ENCODE results near the gene SLC23A3. TPM values are rescaled to one million over a fixed set of nuclear protein-coding genes. Genes with fewer than 3 reads are reported as not detected.

The SLC23A3 gene
- total and polyA plus RNA-seq, 3 experiments from 2014 or later = 2.3 to 2.6 TPM; not detected in 1

DNA sequence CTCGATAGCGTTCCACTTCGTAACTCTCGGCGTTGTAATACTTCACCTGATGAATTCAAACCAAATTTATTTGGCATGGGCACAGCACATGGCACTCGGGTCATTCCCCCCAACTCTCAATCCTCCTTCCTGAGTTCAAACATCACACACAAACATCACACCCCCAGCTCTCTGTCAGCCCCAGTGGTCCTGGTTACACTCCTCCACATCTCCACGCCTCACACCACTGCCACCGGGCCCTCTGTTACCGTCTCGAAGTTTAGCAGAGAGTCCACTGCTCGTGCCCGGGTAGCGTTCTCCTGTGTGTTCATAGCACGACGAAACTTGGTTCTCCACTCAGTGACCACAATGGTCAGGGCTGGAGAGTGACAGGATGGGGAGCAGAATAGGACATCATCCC, 44.3 kb upstream of the SLC23A3 start:
- H3K27me3 Mint-ChIP-seq = peaks cover 0 to 2% of the 10 kb centered on the region in 2 donors
- peaks cover 21% of the 10 kb centered on the region for H3K4me1 ChIP-seq (ENCODE audit: insufficient read depth, low read length)
- H3K4me3 ChIP-seq (ENCODE audit: low read length) = no peak overlapping the region
- peaks cover 25 to 43% (median 33%) of the 10 kb centered on the region in 3 donors for H3K4me1 Mint-ChIP-seq
- ChIA-PET CTCF (interaction anchor here (1.0 to 9.0 kb wide), 5 partner anchors 9 to 81 kb away, joined by 3 to 68 read pairs (median 22); partner anchors contain the start of genes NHEJ1 and SLC23A3), POLR2A (no interaction called here)
- peak overlapping the region in 1 of 8 donors; percentile 80 for H3K27ac Mint-ChIP-seq
- DNase-seq = no peak
- H3K27me3 ChIP-seq (ENCODE audit: insufficient read depth, low read length, poor library complexity, severe bottlenecking) = no peaks in the 10 kb centered on the region
- H3K4me3 Mint-ChIP-seq = no peak overlapping the region
- peaks cover 0 to 10% (median 5%) of the 10 kb centered on the region in 3 donors for H3K36me3 Mint-ChIP-seq
- H3K36me3 ChIP-seq (ENCODE audit: insufficient read depth, low read length) = peaks cover 3% of the 10 kb centered on the region
- no peaks in the 10 kb centered on the region for H3K9me3 Mint-ChIP-seq
- no peaks in the 10 kb centered on the region for H3K9me3 ChIP-seq (ENCODE audit: low read length)
- H3K27ac ChIP-seq (ENCODE audit: low read depth, low read length) = no peak overlapping the region

DNA sequence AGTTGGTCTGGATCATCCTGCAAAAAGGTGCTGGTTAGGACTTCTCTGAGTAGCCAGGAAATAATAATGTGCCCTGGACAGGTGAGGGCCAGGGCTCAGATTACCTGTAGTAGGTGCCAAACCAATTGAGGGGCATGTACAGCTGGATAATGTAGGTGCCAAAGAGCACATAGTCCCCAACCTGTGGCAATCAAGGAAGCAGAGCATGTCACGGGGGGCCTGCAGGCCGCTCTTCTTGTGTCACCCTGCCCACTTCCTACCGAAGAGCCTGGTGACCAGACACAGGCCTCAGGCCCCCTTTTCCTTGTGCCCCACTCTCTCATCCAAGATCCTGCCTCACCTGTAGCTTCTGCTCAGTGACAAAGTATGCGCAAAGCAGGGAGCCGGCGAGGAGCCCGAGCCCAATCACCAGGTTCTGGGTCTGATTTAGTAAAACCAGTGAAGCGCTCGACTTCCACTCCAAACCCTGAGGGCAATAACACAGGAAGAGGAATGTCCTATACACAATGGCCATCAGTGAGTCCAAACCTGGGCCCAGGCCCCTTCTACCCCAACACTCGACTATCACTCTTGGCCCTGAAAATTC, 43.8 kb upstream of the SLC23A3 start:
- H3K27me3 ChIP-seq (ENCODE audit: insufficient read depth, low read length, poor library complexity, severe bottlenecking) = no peaks in the 10 kb centered on the region
- H3K36me3 ChIP-seq (ENCODE audit: insufficient read depth, low read length) = peaks cover 8% of the 10 kb centered on the region
- H3K4me1 ChIP-seq (ENCODE audit: insufficient read depth, low read length) = peaks cover 18% of the 10 kb centered on the region
- POLR2A ChIA-PET = no interaction called here
- H3K4me3 Mint-ChIP-seq = peak overlapping the region in 1 of 7 donors; percentile 65
- no peaks in the 10 kb centered on the region for H3K9me3 ChIP-seq (ENCODE audit: low read length)
- H3K4me3 ChIP-seq (ENCODE audit: low read length) = no peak overlapping the region
- no peaks in the 10 kb centered on the region for H3K9me3 Mint-ChIP-seq
- peaks cover 25 to 45% (median 36%) of the 10 kb centered on the region in 3 donors for H3K4me1 Mint-ChIP-seq
- H3K27ac ChIP-seq (ENCODE audit: low read depth, low read length) = no peak overlapping the region
- H3K27me3 Mint-ChIP-seq = peaks cover 0 to 2% of the 10 kb centered on the region in 2 donors
- CTCF ChIA-PET = interaction anchor here (0.9 to 9.0 kb wide), 8 partner anchors 13 to 89 kb away, joined by 3 to 110 read pairs (median 8); partner anchors contain the start of genes CNPPD1, NHEJ1 and SLC23A3
- DNase-seq = no peak
- H3K27ac Mint-ChIP-seq = peak overlapping the region in 1 of 8 donors; percentile 55
- H3K36me3 Mint-ChIP-seq = peaks cover 0 to 16% (median 5%) of the 10 kb centered on the region in 3 donors

DNA sequence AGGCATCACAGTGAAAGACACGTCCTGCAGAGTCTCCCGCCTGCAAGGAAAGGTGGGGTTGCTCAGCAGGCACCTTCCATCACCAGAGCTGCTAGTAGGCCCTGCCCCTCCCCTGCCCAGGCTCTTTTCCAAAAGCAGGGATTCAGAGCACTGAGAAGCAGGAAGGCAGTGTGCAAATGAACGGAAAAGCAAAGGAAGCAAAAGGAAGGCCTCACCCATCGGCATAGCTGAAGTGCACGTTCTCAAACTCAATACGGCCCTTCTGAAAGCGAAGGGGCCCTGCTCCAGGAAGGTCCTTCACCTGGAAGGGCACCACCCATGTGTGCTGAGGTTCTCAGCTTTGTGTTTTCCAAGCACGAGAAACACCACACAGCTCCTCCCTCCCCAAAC, 43.2 kb upstream of the SLC23A3 start:
- ChIA-PET POLR2A (no interaction called here), CTCF (interaction anchor here (0.9 to 9.0 kb wide), 8 partner anchors 12 to 89 kb away, joined by 3 to 110 read pairs (median 8); partner anchors contain the start of genes CNPPD1, NHEJ1 and SLC23A3)
- Histone ChIP-seq H3K9me3 (ENCODE audit: low read length) (no peaks in the 10 kb centered on the region), H3K27ac (ENCODE audit: low read depth, low read length) (no peak overlapping the region), H3K4me1 (ENCODE audit: insufficient read depth, low read length) (peaks cover 18% of the 10 kb centered on the region), H3K36me3 (ENCODE audit: insufficient read depth, low read length) (peaks cover 13% of the 10 kb centered on the region), H3K27me3 (ENCODE audit: insufficient read depth, low read length, poor library complexity, severe bottlenecking) (no peaks in the 10 kb centered on the region), H3K4me3 (ENCODE audit: low read length) (no peak overlapping the region)
- DNase-seq = no peak
- Mint-ChIP-seq H3K9me3 (no peaks in the 10 kb centered on the region), H3K27me3 (peaks cover 0 to 2% of the 10 kb centered on the region in 2 donors), H3K4me1 (peaks cover 27 to 47% (median 40%) of the 10 kb centered on the region in 3 donors), H3K36me3 (peaks cover 0 to 21% (median 5%) of the 10 kb centered on the region in 3 donors), H3K27ac (peak overlapping the region in 2 of 8 donors; percentile 55 to 74), H3K4me3 (peak overlapping the region in 1 of 7 donors; percentile 65)

DNA sequence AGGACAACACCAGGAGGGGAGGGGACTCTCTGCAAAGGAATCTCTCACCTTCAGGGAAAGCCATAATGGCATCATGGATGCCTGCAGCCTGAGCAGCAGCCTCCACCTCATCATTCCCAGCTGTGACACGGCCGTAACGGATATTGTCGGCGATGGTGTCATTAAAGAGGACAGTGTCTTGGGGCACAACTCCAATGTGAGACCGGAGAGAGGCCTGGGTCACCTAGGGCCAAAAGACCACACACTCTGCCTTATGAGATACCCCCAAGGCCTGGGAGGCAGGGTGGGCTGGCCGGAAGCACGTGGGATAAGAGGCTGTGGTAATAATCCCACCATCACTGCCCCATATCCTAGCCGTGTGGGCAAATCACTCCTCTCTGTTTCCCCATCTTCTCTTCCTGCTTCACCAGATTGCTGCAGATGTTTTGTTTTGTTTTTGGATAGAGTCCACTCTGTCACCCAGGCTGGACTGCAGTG, 41.1 kb upstream of the SLC23A3 start:
- Mint-ChIP-seq H3K36me3 (peaks cover 0 to 31% (median 5%) of the 10 kb centered on the region in 3 donors), H3K4me3 (peak overlapping the region in 6 of 7 donors; percentile 11 to 88 (median 80)), H3K27me3 (no peaks in the 10 kb centered on the region), H3K27ac (peak overlapping the region; percentile 84 to 100 (median 95)), H3K4me1 (peaks cover 30 to 52% (median 48%) of the 10 kb centered on the region in 3 donors), H3K9me3 (no peaks in the 10 kb centered on the region)
- ChIA-PET CTCF (interaction anchor here (0.6 to 9.0 kb wide), 34 partner anchors 9 to 181 kb away, joined by 3 to 110 read pairs (median 6); partner anchors contain the start of genes ANKZF1, ATG9A, CNPPD1 and DNAJB2), POLR2A (interaction anchor here (0.7 to 1.3 kb wide), 11 partner anchors 18 to 131 kb away, joined by 3 to 23 read pairs (median 5); partner anchors contain the start of genes CNPPD1, DNAJB2 and TUBA4A)
- Histone ChIP-seq H3K4me1 (ENCODE audit: insufficient read depth, low read length) (peaks cover 26% of the 10 kb centered on the region), H3K27me3 (ENCODE audit: insufficient read depth, low read length, poor library complexity, severe bottlenecking) (no peaks in the 10 kb centered on the region), H3K27ac (ENCODE audit: low read depth, low read length) (peak overlapping the region; percentile 67), H3K4me3 (ENCODE audit: low read length) (peak overlapping the region; percentile 34), H3K9me3 (ENCODE audit: low read length) (no peaks in the 10 kb centered on the region), H3K36me3 (ENCODE audit: insufficient read depth, low read length) (peaks cover 20% of the 10 kb centered on the region)
- DNase-seq = no peak

DNA sequence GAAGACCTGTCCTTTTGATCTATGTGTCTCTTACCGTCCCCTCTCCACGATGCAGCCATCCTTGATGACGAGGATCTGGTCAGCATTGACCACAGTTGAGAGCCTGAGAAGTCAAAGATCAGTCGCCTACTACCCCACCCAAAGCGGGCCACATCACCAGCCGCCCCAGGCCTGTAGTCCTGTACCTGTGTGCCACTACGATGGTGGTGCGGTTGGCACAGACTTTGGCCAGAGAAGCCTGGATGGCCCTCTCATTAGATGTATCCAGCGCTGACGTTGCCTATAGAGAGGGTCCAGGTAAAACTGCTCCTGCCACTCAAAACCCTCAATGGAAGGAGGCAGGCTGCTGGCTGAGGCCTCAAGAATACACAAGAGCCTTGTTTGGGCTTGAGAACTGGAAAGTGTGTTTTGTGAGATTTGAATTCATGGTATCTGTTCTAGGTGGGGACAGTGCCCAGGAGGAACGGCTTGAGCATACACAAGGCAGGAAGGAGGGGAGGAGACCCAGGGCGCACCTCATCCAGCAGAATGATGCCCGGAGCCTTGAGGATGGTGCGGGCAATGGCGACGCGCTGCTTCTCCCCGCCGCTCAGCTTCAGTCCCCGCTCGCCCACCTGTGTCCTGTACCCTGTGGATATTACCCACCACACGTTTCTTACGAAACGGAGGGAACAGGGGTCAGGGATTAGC, 40.5 kb upstream of the SLC23A3 start:
- peaks cover 20% of the 10 kb centered on the region for H3K36me3 ChIP-seq (ENCODE audit: insufficient read depth, low read length)
- ChIA-PET POLR2A (no interaction called here), CTCF (interaction anchor here (1.4 to 9.0 kb wide), 10 partner anchors 10 to 152 kb away, joined by 4 to 110 read pairs (median 8); partner anchors contain the start of genes ANKZF1, ATG9A, CNPPD1 and DNAJB2)
- no peak overlapping the region for H3K27ac ChIP-seq (ENCODE audit: low read depth, low read length)
- DNase-seq = no peak
- H3K27me3 Mint-ChIP-seq = no peaks in the 10 kb centered on the region
- H3K9me3 Mint-ChIP-seq = no peaks in the 10 kb centered on the region
- peaks cover 31 to 53% (median 49%) of the 10 kb centered on the region in 3 donors for H3K4me1 Mint-ChIP-seq
- peak overlapping the region; percentile 74 to 96 (median 92) for H3K27ac Mint-ChIP-seq
- no peaks in the 10 kb centered on the region for H3K9me3 ChIP-seq (ENCODE audit: low read length)
- peaks cover 29% of the 10 kb centered on the region for H3K4me1 ChIP-seq (ENCODE audit: insufficient read depth, low read length)
- H3K36me3 Mint-ChIP-seq = peaks cover 0 to 31% (median 5%) of the 10 kb centered on the region in 3 donors
- H3K4me3 ChIP-seq (ENCODE audit: low read length) = no peak overlapping the region
- H3K4me3 Mint-ChIP-seq = peak overlapping the region in 4 of 7 donors; percentile 12 to 85 (median 38)
- H3K27me3 ChIP-seq (ENCODE audit: insufficient read depth, low read length, poor library complexity, severe bottlenecking) = no peaks in the 10 kb centered on the region

DNA sequence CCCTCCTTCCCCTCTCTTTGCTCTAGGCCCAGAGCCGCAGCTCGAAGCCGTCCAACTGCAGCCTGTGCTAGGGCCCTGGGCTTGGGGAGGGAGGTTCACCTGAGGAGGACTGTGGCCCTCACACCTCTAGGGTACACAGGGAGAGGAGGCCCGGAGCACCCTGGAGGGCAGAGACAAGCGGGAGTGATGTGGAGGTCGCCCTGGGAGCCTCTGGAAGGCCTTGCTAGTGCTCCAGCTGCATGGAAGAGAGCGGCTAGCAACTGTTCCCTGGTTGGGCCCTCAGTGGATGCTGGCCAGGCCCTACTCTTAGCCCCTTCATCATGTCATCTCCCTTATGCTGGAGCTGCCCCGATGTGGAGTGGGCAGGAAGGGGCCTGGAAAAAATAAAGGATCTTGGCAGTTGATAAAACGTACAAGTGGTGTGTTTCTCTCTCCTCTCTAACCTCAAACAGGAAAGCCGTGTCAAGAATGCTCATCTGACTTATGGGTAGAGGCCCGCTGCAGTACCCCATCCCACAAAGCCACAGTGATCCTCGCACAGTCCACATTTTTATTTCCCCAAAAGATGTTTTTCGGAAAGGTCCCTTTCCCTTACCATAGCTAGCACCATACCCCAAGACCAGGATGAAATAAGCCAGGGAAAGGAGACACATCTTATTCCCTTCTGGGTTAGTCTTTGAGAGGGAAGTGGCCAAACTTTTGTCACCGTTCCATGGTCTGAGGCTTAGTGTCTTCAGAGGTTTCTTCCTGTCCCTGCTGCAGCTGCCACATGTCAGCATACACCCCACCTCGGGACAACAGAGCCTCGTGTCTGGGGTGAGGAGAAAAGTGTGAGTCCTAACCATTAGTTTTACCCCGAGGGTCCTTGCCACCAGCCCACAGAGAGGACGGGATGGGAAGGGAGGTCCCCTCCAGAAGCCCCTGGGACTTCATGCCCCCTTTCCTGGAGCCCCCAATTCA, 39.7 kb upstream of the SLC23A3 start:
- no peak for DNase-seq
- no peaks in the 10 kb centered on the region for H3K9me3 Mint-ChIP-seq
- Histone ChIP-seq H3K27ac (ENCODE audit: low read depth, low read length) (no peak overlapping the region), H3K36me3 (ENCODE audit: insufficient read depth, low read length) (peaks cover 20% of the 10 kb centered on the region), H3K9me3 (ENCODE audit: low read length) (no peaks in the 10 kb centered on the region), H3K27me3 (ENCODE audit: insufficient read depth, low read length, poor library complexity, severe bottlenecking) (no peaks in the 10 kb centered on the region), H3K4me3 (ENCODE audit: low read length) (no peak overlapping the region), H3K4me1 (ENCODE audit: insufficient read depth, low read length) (peaks cover 29% of the 10 kb centered on the region)
- H3K27ac Mint-ChIP-seq = peak overlapping the region; percentile 66 to 96 (median 86)
- H3K27me3 Mint-ChIP-seq = no peaks in the 10 kb centered on the region
- peak overlapping the region in 5 of 7 donors; percentile 28 to 94 (median 44) for H3K4me3 Mint-ChIP-seq
- ChIA-PET POLR2A (interaction anchor here (1.2 kb wide), 1 partner anchor 33 kb away, joined by 9 read pairs; the partner anchor contains the start of gene CNPPD1), CTCF (interaction anchor here (1.4 to 7.1 kb wide), 7 partner anchors 9 to 151 kb away, joined by 4 to 110 read pairs (median 8); partner anchors contain the start of genes CNPPD1, NHEJ1 and SLC23A3)
- H3K36me3 Mint-ChIP-seq = peaks cover 0 to 31% (median 1%) of the 10 kb centered on the region in 3 donors
- peaks cover 32 to 53% (median 49%) of the 10 kb centered on the region in 3 donors for H3K4me1 Mint-ChIP-seq

Measured in CD8-positive, alpha-beta memory T cell (primary cell).